Subcutaneous abdominal adipose tissue (tissue), 5 donors: ENCODE results near the gene RECK.

Experiments used
- H3K27ac ChIP-seq: one replicate; pipeline ENCODE4 v1.7.0; 2013; ENCODE audit warnings: low read depth, mild to moderate bottlenecking, inconsistent platforms, low read length, moderate library complexity
- H3K27me3 ChIP-seq, 5 donors: one replicate each; pipeline ENCODE4 v1.7.0; 2013; ENCODE audit warnings: low read length in 5 of 5, inconsistent platforms in 1 of 5; ENCODE audit not compliant: control insufficient read depth in 5 of 5, insufficient read depth in 4 of 5
- H3K36me3 ChIP-seq, 5 donors: one replicate each; pipeline ENCODE4 v1.7.0; 2013; ENCODE audit warnings: low read length in 5 of 5; ENCODE audit not compliant: control insufficient read depth in 5 of 5, insufficient read depth in 5 of 5
- H3K4me1 ChIP-seq, 5 donors: one replicate each; pipeline ENCODE4 v1.7.0; 2013; ENCODE audit warnings: low read length in 5 of 5, mild to moderate bottlenecking in 3 of 5, moderate library complexity in 1 of 5; ENCODE audit not compliant: control insufficient read depth in 5 of 5, insufficient read depth in 5 of 5
- H3K4me3 ChIP-seq, 5 donors: one replicate each; pipeline ENCODE4 v1.7.0; 2013; ENCODE audit warnings: low read length in 5 of 5, low read depth in 1 of 5
- H3K9ac ChIP-seq, 5 donors: one replicate each; pipeline ENCODE4 v1.7.0; 2013; ENCODE audit warnings: low read length in 5 of 5, mild to moderate bottlenecking in 4 of 5, moderate library complexity in 3 of 5
- H3K9me3 ChIP-seq, 5 donors: one replicate each; pipeline ENCODE4 v1.7.0; 2013; ENCODE audit warnings: low read length in 5 of 5; ENCODE audit not compliant: control insufficient read depth in 5 of 5
- donor health status: healthy.
- donor health status: healthy.
- donor health status: healthy.
- donor health status: healthy.
- donor health status: healthy.

The RECK gene

GRCh38 chr9:36141288-36141687 lies 104.6 kb downstream of the RECK start:
- Histone ChIP-seq H3K27ac (no peak overlapping the region), H3K9ac (peak overlapping the region in 2 of 5 donors; percentile 14 to 38), H3K36me3 (peaks cover 0 to 9% (median 2%) of the 10 kb centered on the region in 5 donors), H3K4me3 (no peak overlapping the region), H3K4me1 (peaks cover 15 to 81% (median 65%) of the 10 kb centered on the region in 5 donors), H3K9me3 (peaks cover 0 to 3% (median 0%) of the 10 kb centered on the region in 5 donors), H3K27me3 (no peaks in the 10 kb centered on the region)

GRCh38 chr9:36141761-36142160 lies 105.0 kb downstream of the RECK start:
- Histone ChIP-seq H3K9me3 (peaks cover 0 to 3% (median 0%) of the 10 kb centered on the region in 5 donors), H3K27ac (peak overlapping the region; percentile 75), H3K36me3 (peaks cover 0 to 9% (median 2%) of the 10 kb centered on the region in 5 donors), H3K4me1 (peaks cover 15 to 80% (median 64%) of the 10 kb centered on the region in 5 donors), H3K9ac (peak overlapping the region in 2 of 5 donors; percentile 21 to 55), H3K27me3 (no peaks in the 10 kb centered on the region), H3K4me3 (no peak overlapping the region)

GRCh38 chr9:36142510-36143244 lies 106.0 kb downstream of the RECK start:
- peaks cover 0 to 12% (median 2%) of the 10 kb centered on the region in 5 donors for H3K36me3 ChIP-seq
- H3K4me3 ChIP-seq: peak overlapping the region; percentile 11 to 51 (median 35)
- H3K27me3 ChIP-seq: no peaks in the 10 kb centered on the region
- peaks cover 12 to 79% (median 58%) of the 10 kb centered on the region in 5 donors for H3K4me1 ChIP-seq
- peak overlapping the region; percentile 75 for H3K27ac ChIP-seq
- H3K9ac ChIP-seq: peak overlapping the region in 4 of 5 donors; percentile 18 to 55 (median 33)
- H3K9me3 ChIP-seq: peaks cover 0 to 3% (median 0%) of the 10 kb centered on the region in 5 donors

GRCh38 chr9:36143245-36143641 lies 106.5 kb downstream of the RECK start:
- Histone ChIP-seq H3K27ac (peak overlapping the region; percentile 75), H3K9me3 (peaks cover 0 to 3% (median 0%) of the 10 kb centered on the region in 5 donors), H3K36me3 (peaks cover 0 to 14% (median 2%) of the 10 kb centered on the region in 5 donors), H3K27me3 (no peaks in the 10 kb centered on the region), H3K4me1 (peaks cover 11 to 79% (median 58%) of the 10 kb centered on the region in 5 donors), H3K4me3 (peak overlapping the region; percentile 11 to 51 (median 35)), H3K9ac (peak overlapping the region in 4 of 5 donors; percentile 18 to 55 (median 26))

- Histone ChIP-seq H3K9me3 (peaks cover 0 to 3% (median 0%) of the 10 kb centered on the region in 5 donors), H3K4me3 (no peak overlapping the region), H3K4me1 (peaks cover 20 to 80% (median 61%) of the 10 kb centered on the region in 5 donors), H3K9ac (peak overlapping the region in 1 of 5 donors; percentile 24), H3K36me3 (peaks cover 0 to 20% (median 4%) of the 10 kb centered on the region in 5 donors), H3K27ac (no peak overlapping the region), H3K27me3 (no peaks in the 10 kb centered on the region)
These were observed 107.9 kb downstream of the RECK start for GRCh38 chr9:36144309-36145232.

GRCh38 chr9:36145970-36146369 lies 109.3 kb downstream of the RECK start:
- Histone ChIP-seq H3K36me3 (peaks cover 0 to 32% (median 11%) of the 10 kb centered on the region in 5 donors), H3K4me3 (no peak overlapping the region), H3K4me1 (peaks cover 18 to 77% (median 59%) of the 10 kb centered on the region in 5 donors), H3K27ac (no peak overlapping the region), H3K9me3 (peaks cover 0 to 3% (median 0%) of the 10 kb centered on the region in 5 donors), H3K27me3 (no peaks in the 10 kb centered on the region), H3K9ac (no peak overlapping the region)

- Histone ChIP-seq H3K4me3 (no peak overlapping the region), H3K36me3 (peaks cover 0 to 38% (median 13%) of the 10 kb centered on the region in 5 donors), H3K9me3 (peaks cover 0 to 3% (median 0%) of the 10 kb centered on the region in 5 donors), H3K9ac (no peak overlapping the region), H3K4me1 (peaks cover 18 to 77% (median 59%) of the 10 kb centered on the region in 5 donors), H3K27me3 (no peaks in the 10 kb centered on the region), H3K27ac (no peak overlapping the region)
These were observed 109.9 kb downstream of the RECK start for GRCh38 chr9:36146651-36147050.

GRCh38 chr9:36147441-36148175 lies 110.9 kb downstream of the RECK start:
- Histone ChIP-seq H3K4me1 (peaks cover 16 to 76% (median 56%) of the 10 kb centered on the region in 5 donors), H3K27ac (no peak overlapping the region), H3K36me3 (peaks cover 0 to 39% (median 17%) of the 10 kb centered on the region in 5 donors), H3K9me3 (peaks cover 0 to 3% (median 0%) of the 10 kb centered on the region in 5 donors), H3K27me3 (no peaks in the 10 kb centered on the region), H3K9ac (no peak overlapping the region), H3K4me3 (no peak overlapping the region)

- Histone ChIP-seq H3K4me1 (peaks cover 14 to 71% (median 53%) of the 10 kb centered on the region in 5 donors), H3K4me3 (peak overlapping the region in 1 of 5 donors; percentile 11), H3K9me3 (peaks cover 0 to 3% (median 0%) of the 10 kb centered on the region in 5 donors), H3K36me3 (peaks cover 0 to 39% (median 16%) of the 10 kb centered on the region in 5 donors), H3K27me3 (no peaks in the 10 kb centered on the region), H3K27ac (peak overlapping the region; percentile 60), H3K9ac (peak overlapping the region in 1 of 5 donors; percentile 45)
These were observed 111.8 kb downstream of the RECK start for GRCh38 chr9:36148311-36149051.
